Stimulated activated CD4-positive, alpha-beta T cell treated with anti-CD3 and anti-CD28 coated beads, Interleukin-12 subunit alpha, Interleukin-12 subunit beta, amount 100 ng/mL, for 48 hours (primary cell): Measurements from ENCODE around the gene DDX50.
"Not testable (repeated sequence)": the region's sequence is repeated elsewhere in the genome, so short reads cannot be mapped to it uniquely, and the experiment has no call there.

Experiments used
- DNase-seq, 3 donors: peaks; one replicate each; pipeline ENCODE4 v3.0.0-alpha.2; 2020; ENCODE audit warnings: low read depth in 2 of 3, low spot score in 1 of 3

The DDX50 gene

GRCh38 chr10:68979738-68980137, 78.6 kb downstream of the DDX50 start:
- not testable (repeated sequence) for DNase-seq

GRCh38 chr10:68981074-68981473, 80.0 kb downstream of the DDX50 start:
- DNase-seq = no peak

DNA sequence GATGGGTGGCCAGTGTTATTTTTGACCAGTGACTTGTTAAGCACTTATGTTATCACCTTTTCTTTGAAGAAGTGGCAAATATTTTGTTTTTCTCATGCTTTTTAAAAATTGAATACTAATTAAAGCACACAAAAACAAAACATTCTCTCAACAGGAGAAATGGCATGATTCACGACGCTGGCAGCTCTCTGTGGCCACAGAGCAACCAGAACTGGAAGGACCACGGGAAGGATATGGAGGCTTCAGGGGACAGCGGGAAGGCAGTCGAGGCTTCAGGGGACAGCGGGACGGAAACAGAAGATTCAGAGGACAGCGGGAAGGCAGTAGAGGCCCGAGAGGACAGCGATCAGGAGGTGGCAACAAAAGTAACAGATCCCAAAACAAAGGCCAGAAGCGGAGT, 81.3 kb downstream of the DDX50 start:
- no peak for DNase-seq

GRCh38 chr10:68987611-68988010, 86.5 kb downstream of the DDX50 start:
- DNase-seq = no peak

DNA sequence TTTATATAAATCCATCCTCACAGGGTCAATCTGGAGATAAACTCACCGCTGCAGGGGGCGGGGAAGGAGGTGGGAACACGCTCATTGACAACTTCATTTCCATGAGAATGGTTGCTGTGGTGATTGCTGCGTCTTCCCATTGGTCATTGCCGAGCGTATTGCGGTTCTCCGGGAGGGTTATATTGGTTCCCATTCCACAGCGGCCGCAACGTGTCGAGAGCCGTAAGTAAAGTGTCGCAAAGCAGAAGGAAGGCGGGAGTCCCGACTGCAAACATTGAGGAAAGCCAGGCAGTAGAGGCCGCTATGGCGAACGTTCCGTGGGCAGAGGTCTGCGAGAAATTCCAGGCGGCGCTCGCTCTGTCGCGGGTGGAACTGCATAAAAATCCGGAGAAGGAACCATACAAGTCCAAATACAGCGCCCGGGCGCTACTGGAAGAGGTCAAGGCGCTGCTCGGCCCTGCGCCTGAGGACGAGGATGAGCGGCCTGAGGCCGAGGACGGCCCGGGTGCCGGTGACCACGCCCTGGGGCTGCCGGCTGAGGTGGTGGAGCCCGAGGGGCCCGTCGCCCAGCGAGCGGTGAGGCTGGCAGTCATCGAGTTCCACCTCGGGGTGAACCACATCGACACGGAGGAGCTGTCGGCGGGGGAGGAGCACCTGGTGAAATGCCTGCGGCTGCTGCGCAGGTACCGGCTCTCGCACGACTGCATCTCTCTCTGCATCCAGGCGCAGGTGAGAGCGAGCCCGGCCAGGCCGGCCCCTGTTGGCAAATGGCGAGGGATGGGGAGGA, 87.6 kb downstream of the DDX50 start, which contains the start of gene KIFBP:
KIFBP (plus strand) TSS at position 274 of the 787 bp plus-strand sequence; CDS start at position 304, 30 bp downstream.
- peak; percentile 74 to 84 (median 77) for DNase-seq

DNA sequence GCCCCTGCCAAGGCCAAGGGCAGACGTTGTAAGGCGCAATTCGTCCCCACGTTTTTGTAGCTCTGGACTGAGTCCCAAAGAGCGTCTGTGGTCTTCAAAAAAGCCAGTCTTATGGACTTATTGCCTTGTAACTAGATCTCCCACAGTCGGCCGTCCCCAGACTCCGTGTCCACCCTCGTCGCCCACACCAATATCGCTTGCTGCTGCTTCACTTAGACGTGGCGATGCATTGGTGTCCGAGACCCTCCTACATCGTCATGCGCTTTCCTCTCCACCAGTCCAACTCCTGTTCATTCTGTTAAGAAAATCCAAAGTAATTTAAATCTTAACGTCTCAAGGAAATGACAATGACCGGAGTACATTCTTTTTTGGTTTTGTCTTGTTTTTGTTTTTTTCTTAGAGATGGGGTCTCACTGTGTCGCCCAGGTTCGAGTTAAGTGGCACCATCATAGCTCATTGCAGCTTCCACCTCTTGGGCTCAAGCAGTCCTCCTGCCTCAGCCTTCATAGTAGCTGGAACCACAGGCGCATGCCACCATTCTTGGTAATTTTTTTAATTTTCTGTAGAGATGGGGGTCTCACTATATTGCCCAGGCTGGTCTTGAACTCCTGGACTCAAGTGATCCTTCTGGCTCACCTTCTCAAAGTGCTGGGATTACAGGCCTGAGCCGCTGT, 88.3 kb downstream of the DDX50 start:
- no peak for DNase-seq

DNA sequence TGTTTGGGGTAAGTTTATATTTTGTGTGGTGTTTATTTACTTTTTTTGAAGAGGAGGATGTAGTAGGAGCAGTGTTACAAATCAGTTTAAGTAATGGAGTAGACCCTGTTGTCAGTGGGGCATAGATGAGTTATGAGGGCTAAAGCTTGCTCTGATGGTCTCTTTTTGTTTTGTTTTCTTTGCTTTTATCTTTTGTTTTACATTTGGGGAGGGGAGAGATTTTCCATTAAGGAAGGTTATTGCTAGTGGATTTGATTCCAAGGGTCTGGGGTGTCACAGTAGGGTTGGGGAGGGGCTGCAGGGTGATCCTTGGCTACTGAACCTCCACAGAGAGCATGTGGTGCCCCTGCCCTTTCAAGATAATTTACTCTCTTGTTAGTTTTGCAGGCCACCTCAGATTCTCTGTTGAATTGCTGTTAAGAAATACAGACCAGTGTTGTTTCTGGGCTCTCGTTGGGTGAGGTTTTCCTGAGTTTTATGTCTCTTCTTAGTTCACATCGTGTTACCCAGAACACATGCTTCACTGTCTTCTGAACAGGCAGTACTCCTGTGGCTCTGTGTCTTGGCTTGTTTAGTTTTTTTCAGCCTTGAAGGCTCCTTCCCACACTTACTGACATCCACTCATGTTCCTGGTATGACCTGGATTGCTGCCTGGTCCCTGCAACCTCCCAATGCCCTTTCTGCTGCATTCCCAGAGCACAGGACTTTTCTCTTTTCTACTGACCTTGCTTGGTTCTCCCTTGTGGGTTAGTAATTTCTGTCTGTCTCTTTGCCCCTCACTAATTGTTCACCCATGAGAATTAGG, 91.7 kb downstream of the DDX50 start:
- DNase-seq = no peak
